Transverse colon (tissue), 3 donors: Measurements from ENCODE around the gene PKN1.

Experiments used
- POLR2A ChIP-seq: fragments of 450-650 bp; IDR thresholded peaks from one replicate; pipeline ENCODE4 v1.6.1; 2016; ENCODE audit warnings: antibody characterized with exemption, mild to moderate bottlenecking, moderate library complexity
- TF ChIP-seq, protein P1 (sequence below), 5 experiments: fragments of 200-600 bp in 3 of 5; fragments of 450-650 bp in 2 of 5; sonication (generic) in 3 of 5; IDR thresholded peaks; 1 replicate in 2 of 5; 2 replicates in 3 of 5; pipeline ENCODE4 v1.5.1; 2016 to 2017; ENCODE audit warnings: antibody characterized with exemption in 5 of 5, inconsistent platforms in 3 of 5, mild to moderate bottlenecking in 2 of 5, moderate library complexity in 1 of 5

DNA sequence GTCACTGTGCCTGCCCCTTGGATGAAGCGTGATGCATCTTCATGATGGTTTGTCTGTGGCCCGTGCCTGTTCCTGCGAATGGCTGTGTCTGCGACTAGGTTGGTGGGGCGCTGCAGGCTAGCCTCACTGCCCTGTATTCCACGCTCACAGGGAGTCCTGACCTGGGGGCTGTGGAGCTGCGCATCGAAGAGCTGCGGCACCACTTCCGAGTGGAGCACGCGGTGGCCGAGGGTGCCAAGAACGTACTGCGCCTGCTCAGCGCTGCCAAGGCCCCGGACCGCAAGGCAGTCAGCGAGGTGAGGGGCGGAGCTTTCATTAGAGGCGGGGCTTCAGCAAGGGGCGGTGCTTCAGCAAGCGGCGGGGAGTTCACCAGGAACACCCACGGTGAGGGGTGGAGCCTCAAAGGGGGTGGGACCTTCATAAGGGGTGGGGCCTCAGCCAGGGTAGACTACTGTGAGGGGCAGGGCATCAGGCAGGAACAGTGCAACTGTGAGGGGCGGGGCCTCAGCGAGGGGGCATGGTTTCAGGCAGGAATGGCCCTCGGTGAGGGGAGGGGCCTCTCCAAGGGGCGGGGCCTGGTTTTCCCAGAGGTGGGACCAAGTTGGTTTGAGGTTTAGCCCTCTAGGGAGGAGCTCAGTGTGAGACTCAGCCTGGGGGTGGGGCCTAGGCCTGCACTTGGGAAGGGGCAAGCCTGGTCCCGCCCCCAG, 17.2 kb downstream of the PKN1 start:
- TF ChIP-seq, protein P1, sequence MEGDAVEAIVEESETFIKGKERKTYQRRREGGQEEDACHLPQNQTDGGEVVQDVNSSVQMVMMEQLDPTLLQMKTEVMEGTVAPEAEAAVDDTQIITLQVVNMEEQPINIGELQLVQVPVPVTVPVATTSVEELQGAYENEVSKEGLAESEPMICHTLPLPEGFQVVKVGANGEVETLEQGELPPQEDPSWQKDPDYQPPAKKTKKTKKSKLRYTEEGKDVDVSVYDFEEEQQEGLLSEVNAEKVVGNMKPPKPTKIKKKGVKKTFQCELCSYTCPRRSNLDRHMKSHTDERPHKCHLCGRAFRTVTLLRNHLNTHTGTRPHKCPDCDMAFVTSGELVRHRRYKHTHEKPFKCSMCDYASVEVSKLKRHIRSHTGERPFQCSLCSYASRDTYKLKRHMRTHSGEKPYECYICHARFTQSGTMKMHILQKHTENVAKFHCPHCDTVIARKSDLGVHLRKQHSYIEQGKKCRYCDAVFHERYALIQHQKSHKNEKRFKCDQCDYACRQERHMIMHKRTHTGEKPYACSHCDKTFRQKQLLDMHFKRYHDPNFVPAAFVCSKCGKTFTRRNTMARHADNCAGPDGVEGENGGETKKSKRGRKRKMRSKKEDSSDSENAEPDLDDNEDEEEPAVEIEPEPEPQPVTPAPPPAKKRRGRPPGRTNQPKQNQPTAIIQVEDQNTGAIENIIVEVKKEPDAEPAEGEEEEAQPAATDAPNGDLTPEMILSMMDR (IDR thresholded peaks at IDR 0.05) = no peak
- no peak for TF ChIP-seq POLR2A
